Neuronal stem cell (in vitro differentiated cells): ENCODE results near the gene MAP4K1.
"Not testable (repeated sequence)": the region's sequence is repeated elsewhere in the genome, so short reads cannot be mapped to it uniquely, and the experiment has no call there.

Experiments
- DNase-seq: peaks from one replicate; pipeline ENCODE4 v3.0.0-alpha.2; 2013; ENCODE audit warnings: low spot score
- H2AFZ ChIP-seq: one replicate; pipeline ENCODE4 v1.6.1; 2013; ENCODE audit warnings: mild to moderate bottlenecking, low read length, inconsistent platforms
- H2AK5ac ChIP-seq: 2 replicates; pipeline ENCODE4 v1.6.1; 2013; ENCODE audit warnings: low read depth, mild to moderate bottlenecking, inconsistent platforms, low read length, moderate library complexity, mixed read lengths
- H2BK120ac ChIP-seq: 2 replicates; pipeline ENCODE4 v1.6.1; 2013; ENCODE audit warnings: low read depth, mild to moderate bottlenecking, inconsistent platforms, low read length, moderate library complexity, mixed read lengths
- H2BK12ac ChIP-seq: one replicate; pipeline ENCODE4 v1.6.1; 2013; ENCODE audit warnings: low read length, inconsistent platforms
- H2BK15ac ChIP-seq: 2 replicates; pipeline ENCODE4 v1.6.1; 2013; ENCODE audit warnings: mild to moderate bottlenecking, low read length, inconsistent platforms, mixed read lengths
- H2BK5ac ChIP-seq: one replicate; pipeline ENCODE4 v1.6.1; 2013; ENCODE audit warnings: inconsistent platforms, mild to moderate bottlenecking, low read length, moderate library complexity
- H3K14ac ChIP-seq: one replicate; pipeline ENCODE4 v1.6.1; 2013; ENCODE audit warnings: low read length, inconsistent platforms
- H3K18ac ChIP-seq: 2 replicates; pipeline ENCODE4 v1.6.1; 2013; ENCODE audit warnings: low read length, inconsistent platforms
- H3K23ac ChIP-seq: 2 replicates; pipeline ENCODE4 v1.6.1; 2013; ENCODE audit warnings: low read depth, mild to moderate bottlenecking, mixed read lengths, low read length, inconsistent platforms; ENCODE audit not compliant: poor library complexity
- H3K27ac ChIP-seq: replicated peaks from 3 replicates; pipeline ENCODE4 v1.5.1; 2013; ENCODE audit warnings: low read length, inconsistent platforms
- H3K27me3 ChIP-seq, 3 experiments: 2 replicates each; pipeline ENCODE4 v1.6.1; 2013; ENCODE audit warnings: low read length in 3 of 3, mild to moderate bottlenecking in 2 of 3, inconsistent platforms in 1 of 3, low read depth in 1 of 3, mixed read lengths in 1 of 3, moderate library complexity in 1 of 3; ENCODE audit not compliant: control insufficient read depth in 3 of 3, insufficient read depth in 3 of 3
- H3K36me3 ChIP-seq, 2 donors: replicated peaks in 1 of 2; 2 replicates each; pipeline ENCODE4 v1.6.1; 2013; ENCODE audit warnings: low read length in 2 of 2; ENCODE audit not compliant: control insufficient read depth in 2 of 2, insufficient read depth in 2 of 2
- H3K4ac ChIP-seq: 2 replicates; pipeline ENCODE4 v1.6.1; 2013; ENCODE audit warnings: inconsistent platforms, mild to moderate bottlenecking, low read length, moderate library complexity
- H3K4me1 ChIP-seq, 2 donors: 1 replicate in 1 of 2; 2 replicates in 1 of 2; pipeline ENCODE4 v1.6.1; 2013; ENCODE audit warnings: low read length in 2 of 2, low read depth in 1 of 2; ENCODE audit not compliant: control insufficient read depth in 2 of 2, insufficient read depth in 1 of 2
- H3K4me2 ChIP-seq: one replicate; pipeline ENCODE4 v1.6.1; 2013; ENCODE audit warnings: mild to moderate bottlenecking, low read length, inconsistent platforms; ENCODE audit not compliant: insufficient read depth, poor library complexity, severe bottlenecking
- H3K4me3 ChIP-seq, 2 donors: 2 replicates each; pipeline ENCODE4 v1.5.1; 2013; ENCODE audit warnings: low read length in 2 of 2, mild to moderate bottlenecking in 2 of 2, inconsistent platforms in 1 of 2, moderate library complexity in 1 of 2
- H3K79me1 ChIP-seq: one replicate; pipeline ENCODE4 v1.6.1; 2013; ENCODE audit warnings: low read depth, mild to moderate bottlenecking, inconsistent platforms, low read length, moderate library complexity
- H3K9ac ChIP-seq: one replicate; pipeline ENCODE4 v1.6.1; 2013; ENCODE audit warnings: mild to moderate bottlenecking, low read depth, low read length, inconsistent platforms; ENCODE audit not compliant: poor library complexity
- H3K9me3 ChIP-seq, 2 donors: replicated peaks in 1 of 2; 2 replicates each; pipeline versions ENCODE3 to v1.6.1; 2013; ENCODE audit warnings: low read length in 2 of 2, mild to moderate bottlenecking in 2 of 2, inconsistent platforms in 1 of 2, low read depth in 1 of 2, mixed read lengths in 1 of 2, moderate library complexity in 1 of 2; ENCODE audit not compliant: control insufficient read depth in 2 of 2, insufficient read depth in 1 of 2
- H4K8ac ChIP-seq: one replicate; pipeline ENCODE4 v1.6.1; 2013; ENCODE audit warnings: low read depth, mild to moderate bottlenecking, inconsistent platforms, low read length, moderate library complexity
- H4K91ac ChIP-seq: one replicate; pipeline ENCODE4 v1.6.1; 2013; ENCODE audit warnings: low read length, low read depth, mild to moderate bottlenecking, inconsistent platforms; ENCODE audit not compliant: poor library complexity
- WGBS, 2 donors: extraction: QIAGEN DNeasy Blood & Tissue Kit; methylation state at CpG; one replicate each; pipeline ENCODE4 v1.1.7; 2013; ENCODE audit warnings: missing lambda C conversion rate in 2 of 2, mixed read lengths in 1 of 2; ENCODE audit not compliant: insufficient read length in 2 of 2, insufficient replicate concordance in 1 of 2; ENCODE audit errors: extremely low coverage in 2 of 2; 5-methylcytosine and 5-hydroxymethylcytosine counted together

Gene MAP4K1

GRCh38 chr19:38579304-38579703 is 38.4 kb downstream of the MAP4K1 start:
- not testable (repeated sequence) for H2BK12ac ChIP-seq, H3K79me1 ChIP-seq, H3K4me3 ChIP-seq, H4K8ac ChIP-seq, H3K4me1 ChIP-seq, H2BK15ac ChIP-seq, H3K18ac ChIP-seq, H3K36me3 ChIP-seq, H3K27me3 ChIP-seq, H2BK5ac ChIP-seq, H2BK120ac ChIP-seq, H3K4ac ChIP-seq, H3K14ac ChIP-seq, H3K9ac ChIP-seq, DNase-seq, H3K4me2 ChIP-seq, H4K91ac ChIP-seq, H3K27ac ChIP-seq, H3K9me3 ChIP-seq, H2AFZ ChIP-seq, H3K23ac ChIP-seq
- peak overlapping the region; percentile 46 for H2AK5ac ChIP-seq
- WGBS, 2 donors: no CpG with 5 or more reads among the region's 6 CpGs

DNA sequence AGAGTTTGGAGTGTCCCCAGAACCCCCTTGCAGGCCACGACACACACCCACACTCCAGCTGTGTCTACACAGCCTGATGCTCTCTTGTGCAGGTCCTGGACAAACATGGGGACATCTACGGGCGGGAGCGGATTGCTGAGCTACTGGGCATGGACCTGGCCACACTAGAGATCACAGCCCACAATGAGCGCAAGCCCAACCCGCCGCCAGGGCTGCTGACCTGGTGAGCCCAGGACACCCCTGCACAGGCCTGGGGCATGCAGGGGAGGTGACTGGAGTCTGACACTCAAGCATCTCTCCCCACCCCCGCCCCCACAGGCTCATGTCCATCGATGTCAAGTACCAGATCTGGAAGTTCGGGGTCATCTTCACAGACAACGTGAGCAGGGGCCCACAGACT is 39.9 kb downstream of the MAP4K1 start:
- no peak overlapping the region for H3K23ac ChIP-seq
- H2BK120ac ChIP-seq: no peak overlapping the region
- H3K27me3 ChIP-seq: no peaks in the 10 kb centered on the region
- no peak overlapping the region for H3K27ac ChIP-seq
- no peak overlapping the region for H3K18ac ChIP-seq
- no peak overlapping the region for H4K8ac ChIP-seq
- H3K4me3 ChIP-seq: no peak overlapping the region
- no peaks in the 10 kb centered on the region for H3K36me3 ChIP-seq
- DNase-seq: no peak
- no peak overlapping the region for H2BK15ac ChIP-seq
- H3K79me1 ChIP-seq: peaks cover 3% of the 10 kb centered on the region
- H3K9me3 ChIP-seq: no peaks in the 10 kb centered on the region
- no peak overlapping the region for H3K4me2 ChIP-seq
- no CpG with 5 or more reads among the region's 11 CpGs for WGBS, 2 donors
- no peak overlapping the region for H2BK5ac ChIP-seq
- H3K14ac ChIP-seq: no peak overlapping the region
- no peak overlapping the region for H4K91ac ChIP-seq
- H3K4ac ChIP-seq: no peak overlapping the region
- H2BK12ac ChIP-seq: peak overlapping the region; percentile 73
- no peaks in the 10 kb centered on the region for H3K4me1 ChIP-seq
- H3K9ac ChIP-seq: peak overlapping the region; percentile 81
- no peak overlapping the region for H2AK5ac ChIP-seq
- no peak overlapping the region for H2AFZ ChIP-seq

GRCh38 chr19:38571682-38572081 is 46.1 kb downstream of the MAP4K1 start:
- no peak overlapping the region for H3K18ac ChIP-seq
- H2BK120ac ChIP-seq: no peak overlapping the region
- no peak overlapping the region for H2BK12ac ChIP-seq
- no peak overlapping the region for H2BK15ac ChIP-seq
- no peak overlapping the region for H2AK5ac ChIP-seq
- H3K36me3 ChIP-seq: no peaks in the 10 kb centered on the region
- H3K4ac ChIP-seq: no peak overlapping the region
- H3K4me1 ChIP-seq: no peaks in the 10 kb centered on the region
- H3K4me3 ChIP-seq: no peak overlapping the region
- H3K4me2 ChIP-seq: no peak overlapping the region
- no peak overlapping the region for H4K8ac ChIP-seq
- no peak overlapping the region for H3K14ac ChIP-seq
- no peak overlapping the region for H4K91ac ChIP-seq
- no peak for DNase-seq
- H3K23ac ChIP-seq: peak overlapping the region; percentile 5
- no peak overlapping the region for H3K9ac ChIP-seq
- H3K79me1 ChIP-seq: no peaks in the 10 kb centered on the region
- no peaks in the 10 kb centered on the region for H3K27me3 ChIP-seq
- no peak overlapping the region for H2AFZ ChIP-seq
- no peak overlapping the region for H3K27ac ChIP-seq
- no CpG with 5 or more reads among the region's 2 CpGs for WGBS, 2 donors
- no peak overlapping the region for H2BK5ac ChIP-seq
- H3K9me3 ChIP-seq: no peaks in the 10 kb centered on the region

DNA sequence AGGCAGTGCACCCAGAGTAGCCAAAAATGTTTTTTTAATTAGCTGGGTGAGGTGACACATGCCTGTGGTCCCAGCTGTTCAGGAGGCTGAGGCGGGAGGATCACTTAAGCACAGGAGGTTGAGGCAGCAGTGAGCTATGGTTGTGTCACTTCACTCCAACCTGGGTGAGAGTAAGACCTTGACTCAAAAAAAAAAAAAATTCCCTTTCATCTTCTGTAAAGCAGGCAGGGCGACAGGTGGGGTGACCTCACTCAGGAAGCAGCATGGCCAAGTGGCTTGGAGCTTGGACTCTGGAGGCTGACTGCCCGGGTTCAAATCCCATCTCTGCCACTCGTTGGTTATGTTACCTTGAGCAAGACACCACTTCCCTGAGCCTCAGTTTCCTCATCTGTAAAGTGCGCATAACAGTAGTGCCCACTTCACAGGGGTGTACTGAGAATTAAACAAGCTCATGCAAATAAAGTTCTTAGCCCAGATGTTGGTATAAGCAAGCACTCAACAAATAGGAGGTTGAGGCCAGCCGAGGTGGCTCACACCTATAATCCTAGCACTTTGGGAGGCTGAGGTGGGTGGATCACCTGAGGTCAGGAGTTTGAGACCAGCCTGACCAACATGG is 48.3 kb downstream of the MAP4K1 start:
- WGBS, 2 donors: no CpG with 5 or more reads among the region's 6 CpGs
- Histone ChIP-seq H3K9me3 (no peaks in the 10 kb centered on the region), H2BK15ac (no peak overlapping the region), H2AFZ (no peak overlapping the region), H2AK5ac (no peak overlapping the region), H2BK120ac (no peak overlapping the region), H3K4me2 (no peak overlapping the region), H3K14ac (no peak overlapping the region), H3K4ac (no peak overlapping the region), H3K18ac (no peak overlapping the region), H3K4me3 (no peak overlapping the region), H3K27me3 (no peaks in the 10 kb centered on the region), H3K23ac (no peak overlapping the region), H2BK12ac (no peak overlapping the region), H3K4me1 (no peaks in the 10 kb centered on the region), H3K27ac (no peak overlapping the region), H4K8ac (no peak overlapping the region), H4K91ac (no peak overlapping the region), H3K79me1 (no peaks in the 10 kb centered on the region), H3K9ac (no peak overlapping the region), H3K36me3 (no peaks in the 10 kb centered on the region), H2BK5ac (no peak overlapping the region)
- DNase-seq: no peak
